ENCODE results near the gene TMEM101.
"Not testable (repeated sequence)": the region's sequence is repeated elsewhere in the genome, so short reads cannot be mapped to it uniquely, and the experiment has no call there.

The TMEM101 gene

DNA sequence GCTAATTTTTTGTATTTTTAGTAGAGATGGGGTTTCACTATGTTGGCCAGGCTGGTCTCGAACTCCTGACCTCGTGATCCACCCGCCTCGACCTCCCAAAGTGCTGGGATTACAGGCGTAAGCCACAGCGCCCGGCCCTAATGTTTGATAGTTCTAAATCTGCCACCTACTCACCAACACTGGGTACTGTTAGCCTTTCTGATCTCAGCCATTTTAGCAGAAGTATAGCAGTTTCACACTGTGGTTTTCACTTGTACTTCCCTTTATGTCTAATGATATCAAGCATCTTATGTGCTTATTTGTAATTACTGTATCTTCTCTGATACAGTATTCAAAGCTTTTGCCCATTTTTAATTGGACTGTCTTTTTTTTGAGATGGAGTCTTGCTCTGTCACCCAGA is 32.1 kb upstream of the TMEM101 start:
- H2BK15ac ChIP-seq (ENCODE audit: low read depth, poor library complexity, severe bottlenecking); H3K14ac ChIP-seq (ENCODE audit: low read length in 2 of 2); H3K4me1 ChIP-seq (ENCODE audit: control insufficient read depth, insufficient read depth, low read depth, low read length); H3K4me3 ChIP-seq (ENCODE audit: insufficient read depth in 1 of 2, low read depth in 1 of 2, low read length in 2 of 2); H3K27me3 ChIP-seq (ENCODE audit: control insufficient read depth in 1 of 2, insufficient read depth in 1 of 2, low read length in 2 of 2); H2AFZ ChIP-seq (ENCODE audit: low read depth, low read length); H2BK5ac ChIP-seq (ENCODE audit: low read depth, low read length, poor library complexity, severe bottlenecking); H2BK12ac ChIP-seq (ENCODE audit: low read length in 2 of 2); H2BK120ac ChIP-seq (ENCODE audit: low read depth, low read length); H3K18ac ChIP-seq (ENCODE audit: low read depth in 1 of 2, low read length in 2 of 2); H3K4me2 ChIP-seq (ENCODE audit: low read length, poor library complexity, severe bottlenecking); H3K23ac ChIP-seq (ENCODE audit: low read length in 2 of 2); H4K8ac ChIP-seq (ENCODE audit: low read length); H4K91ac ChIP-seq (ENCODE audit: low read length); H3K4ac ChIP-seq (ENCODE audit: low read depth in 1 of 2, low read length in 2 of 2); H2AK5ac ChIP-seq (ENCODE audit: low read length, severe bottlenecking); H3K27ac ChIP-seq (ENCODE audit: low read length, poor library complexity, severe bottlenecking); DNase-seq; H3K9me3 ChIP-seq (ENCODE audit: control insufficient read depth, low read length); H3K9ac ChIP-seq (ENCODE audit: low read length): not testable (repeated sequence)
- WGBS, result over 99% methylated on average over 7 of the region's 7 CpGs
- H3K79me1 ChIP-seq (replicated peaks; ENCODE audit: low read length, poor library complexity, severe bottlenecking), result peaks cover 14% of the 10 kb centered on the region
- H3K36me3 ChIP-seq (ENCODE audit: control insufficient read depth in 1 of 2, insufficient read depth in 2 of 2, low read depth in 1 of 2, low read length in 2 of 2), result peaks cover 40 to 51% of the 10 kb centered on the region in 2 experiments

GRCh38 chr17:44045486-44045885 is 30.7 kb upstream of the TMEM101 start:
- Histone ChIP-seq H2BK12ac (ENCODE audit: low read length in 2 of 2) (no peak overlapping the region), H3K79me1 (replicated peaks; ENCODE audit: low read length, poor library complexity, severe bottlenecking) (peaks cover 10% of the 10 kb centered on the region), H3K4me3 (ENCODE audit: insufficient read depth in 1 of 2, low read depth in 1 of 2, low read length in 2 of 2) (no peak overlapping the region), H3K14ac (ENCODE audit: low read length in 2 of 2) (no peak overlapping the region), H3K27ac (ENCODE audit: low read length, poor library complexity, severe bottlenecking) (no peak overlapping the region), H3K4me1 (ENCODE audit: control insufficient read depth, insufficient read depth, low read depth, low read length) (peaks cover 3% of the 10 kb centered on the region), H3K18ac (ENCODE audit: low read depth in 1 of 2, low read length in 2 of 2) (no peak overlapping the region), H3K9me3 (ENCODE audit: control insufficient read depth, low read length) (no peaks in the 10 kb centered on the region), H3K9ac (ENCODE audit: low read length) (no peak overlapping the region), H3K4me2 (ENCODE audit: low read length, poor library complexity, severe bottlenecking) (no peak overlapping the region), H2AK5ac (ENCODE audit: low read length, severe bottlenecking) (no peak overlapping the region), H2AFZ (ENCODE audit: low read depth, low read length) (no peak overlapping the region), H3K4ac (ENCODE audit: low read depth in 1 of 2, low read length in 2 of 2) (no peak overlapping the region), H4K8ac (ENCODE audit: low read length) (no peak overlapping the region), H4K91ac (ENCODE audit: low read length) (no peak overlapping the region), H2BK120ac (ENCODE audit: low read depth, low read length) (no peak overlapping the region), H2BK15ac (ENCODE audit: low read depth, poor library complexity, severe bottlenecking) (no peak overlapping the region), H3K23ac (ENCODE audit: low read length in 2 of 2) (no peak overlapping the region), H3K36me3 (ENCODE audit: control insufficient read depth in 1 of 2, insufficient read depth in 2 of 2, low read depth in 1 of 2, low read length in 2 of 2) (peaks cover 27 to 37% of the 10 kb centered on the region in 2 experiments), H2BK5ac (ENCODE audit: low read depth, low read length, poor library complexity, severe bottlenecking) (no peak overlapping the region), H3K27me3 (ENCODE audit: control insufficient read depth in 1 of 2, insufficient read depth in 1 of 2, low read length in 2 of 2) (no peaks in the 10 kb centered on the region)
- WGBS, result 98% methylated on average over 3 of the region's 4 CpGs
- DNase-seq, result no peak

DNA sequence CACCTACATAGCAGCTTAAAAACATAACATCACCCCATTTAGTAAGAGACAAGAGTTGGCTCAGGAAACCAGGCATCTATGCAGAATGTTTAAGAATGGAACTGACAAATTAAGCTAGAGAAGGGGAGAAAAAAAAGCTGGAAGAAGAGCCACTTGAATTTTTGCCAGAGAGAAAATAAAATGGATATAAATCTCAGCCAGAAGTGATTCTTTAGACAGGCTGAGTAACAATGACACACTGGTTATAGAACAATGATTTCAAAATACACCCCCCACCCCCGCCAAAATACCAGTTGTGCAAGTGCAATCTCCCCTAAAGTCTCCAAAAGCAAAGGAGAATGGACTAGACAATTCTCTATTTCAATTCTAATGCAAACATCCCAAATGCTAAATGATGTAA is 29.3 kb upstream of the TMEM101 start:
- Histone ChIP-seq H3K27me3 (ENCODE audit: control insufficient read depth in 1 of 2, insufficient read depth in 1 of 2, low read length in 2 of 2) (no peaks in the 10 kb centered on the region), H3K4ac (ENCODE audit: low read depth in 1 of 2, low read length in 2 of 2) (no peak overlapping the region), H3K36me3 (ENCODE audit: control insufficient read depth in 1 of 2, insufficient read depth in 2 of 2, low read depth in 1 of 2, low read length in 2 of 2) (peaks cover 17 to 31% of the 10 kb centered on the region in 2 experiments), H4K91ac (ENCODE audit: low read length) (no peak overlapping the region), H2BK5ac (ENCODE audit: low read depth, low read length, poor library complexity, severe bottlenecking) (no peak overlapping the region), H3K14ac (ENCODE audit: low read length in 2 of 2) (no peak overlapping the region), H3K9ac (ENCODE audit: low read length) (peak overlapping the region; percentile 85), H2BK120ac (ENCODE audit: low read depth, low read length) (no peak overlapping the region), H2BK12ac (ENCODE audit: low read length in 2 of 2) (no peak overlapping the region), H2AFZ (ENCODE audit: low read depth, low read length) (no peak overlapping the region), H4K8ac (ENCODE audit: low read length) (no peak overlapping the region), H3K4me2 (ENCODE audit: low read length, poor library complexity, severe bottlenecking) (no peak overlapping the region), H3K4me3 (ENCODE audit: insufficient read depth in 1 of 2, low read depth in 1 of 2, low read length in 2 of 2) (peak overlapping the region in 1 of 2 experiments; percentile 22), H3K9me3 (ENCODE audit: control insufficient read depth, low read length) (no peaks in the 10 kb centered on the region), H2BK15ac (ENCODE audit: low read depth, poor library complexity, severe bottlenecking) (no peak overlapping the region), H3K18ac (ENCODE audit: low read depth in 1 of 2, low read length in 2 of 2) (no peak overlapping the region), H3K4me1 (ENCODE audit: control insufficient read depth, insufficient read depth, low read depth, low read length) (peaks cover 3% of the 10 kb centered on the region), H3K79me1 (replicated peaks; ENCODE audit: low read length, poor library complexity, severe bottlenecking) (peaks cover 4% of the 10 kb centered on the region), H3K23ac (ENCODE audit: low read length in 2 of 2) (no peak overlapping the region), H3K27ac (ENCODE audit: low read length, poor library complexity, severe bottlenecking) (no peak overlapping the region), H2AK5ac (ENCODE audit: low read length, severe bottlenecking) (no peak overlapping the region)
- peak; percentile 38 for DNase-seq
- WGBS, result 83% methylated on average over 1 of the region's 1 CpG

GRCh38 chr17:44043272-44043696 is 28.5 kb upstream of the TMEM101 start:
- no peak overlapping the region for H4K91ac ChIP-seq (ENCODE audit: low read length)
- 92% methylated on average over 4 of the region's 4 CpGs for WGBS
- no peak overlapping the region for H2BK12ac ChIP-seq (ENCODE audit: low read length in 2 of 2)
- H3K4me3 ChIP-seq (ENCODE audit: insufficient read depth in 1 of 2, low read depth in 1 of 2, low read length in 2 of 2), result no peak overlapping the region
- no peak overlapping the region for H3K4me2 ChIP-seq (ENCODE audit: low read length, poor library complexity, severe bottlenecking)
- no peak overlapping the region for H2AK5ac ChIP-seq (ENCODE audit: low read length, severe bottlenecking)
- no peaks in the 10 kb centered on the region for H3K9me3 ChIP-seq (ENCODE audit: control insufficient read depth, low read length)
- no peak overlapping the region for H3K18ac ChIP-seq (ENCODE audit: low read depth in 1 of 2, low read length in 2 of 2)
- H3K4ac ChIP-seq (ENCODE audit: low read depth in 1 of 2, low read length in 2 of 2), result no peak overlapping the region
- no peak overlapping the region for H3K27ac ChIP-seq (ENCODE audit: low read length, poor library complexity, severe bottlenecking)
- H3K14ac ChIP-seq (ENCODE audit: low read length in 2 of 2), result no peak overlapping the region
- H2AFZ ChIP-seq (ENCODE audit: low read depth, low read length), result no peak overlapping the region
- H4K8ac ChIP-seq (ENCODE audit: low read length), result no peak overlapping the region
- no peak overlapping the region for H3K23ac ChIP-seq (ENCODE audit: low read length in 2 of 2)
- H2BK5ac ChIP-seq (ENCODE audit: low read depth, low read length, poor library complexity, severe bottlenecking), result no peak overlapping the region
- peak overlapping the region; percentile 85 for H3K9ac ChIP-seq (ENCODE audit: low read length)
- H3K79me1 ChIP-seq (replicated peaks; ENCODE audit: low read length, poor library complexity, severe bottlenecking), result peaks cover 5% of the 10 kb centered on the region
- no peaks in the 10 kb centered on the region for H3K27me3 ChIP-seq (ENCODE audit: control insufficient read depth in 1 of 2, insufficient read depth in 1 of 2, low read length in 2 of 2)
- DNase-seq, result peak; percentile 82
- H3K4me1 ChIP-seq (ENCODE audit: control insufficient read depth, insufficient read depth, low read depth, low read length), result peaks cover 3% of the 10 kb centered on the region
- no peak overlapping the region for H2BK120ac ChIP-seq (ENCODE audit: low read depth, low read length)
- peaks cover 21 to 30% of the 10 kb centered on the region in 2 experiments for H3K36me3 ChIP-seq (ENCODE audit: control insufficient read depth in 1 of 2, insufficient read depth in 2 of 2, low read depth in 1 of 2, low read length in 2 of 2)
- H2BK15ac ChIP-seq (ENCODE audit: low read depth, poor library complexity, severe bottlenecking), result no peak overlapping the region
